Activated CD8-positive, alpha-beta memory T cell treated with anti-CD3 and anti-CD28 coated beads for 4 hours (primary cell): ENCODE measurements around the gene CALCOCO2.
"Not testable (repeated sequence)": the region's sequence is repeated elsewhere in the genome, so short reads cannot be mapped to it uniquely, and the experiment has no call there.

Experiments
- DNase-seq, 2 donors: peaks; one replicate each; pipeline ENCODE4 v3.0.0-alpha.2; 2020; ENCODE audit warnings: low read depth in 2 of 2

The CALCOCO2 gene

DNA sequence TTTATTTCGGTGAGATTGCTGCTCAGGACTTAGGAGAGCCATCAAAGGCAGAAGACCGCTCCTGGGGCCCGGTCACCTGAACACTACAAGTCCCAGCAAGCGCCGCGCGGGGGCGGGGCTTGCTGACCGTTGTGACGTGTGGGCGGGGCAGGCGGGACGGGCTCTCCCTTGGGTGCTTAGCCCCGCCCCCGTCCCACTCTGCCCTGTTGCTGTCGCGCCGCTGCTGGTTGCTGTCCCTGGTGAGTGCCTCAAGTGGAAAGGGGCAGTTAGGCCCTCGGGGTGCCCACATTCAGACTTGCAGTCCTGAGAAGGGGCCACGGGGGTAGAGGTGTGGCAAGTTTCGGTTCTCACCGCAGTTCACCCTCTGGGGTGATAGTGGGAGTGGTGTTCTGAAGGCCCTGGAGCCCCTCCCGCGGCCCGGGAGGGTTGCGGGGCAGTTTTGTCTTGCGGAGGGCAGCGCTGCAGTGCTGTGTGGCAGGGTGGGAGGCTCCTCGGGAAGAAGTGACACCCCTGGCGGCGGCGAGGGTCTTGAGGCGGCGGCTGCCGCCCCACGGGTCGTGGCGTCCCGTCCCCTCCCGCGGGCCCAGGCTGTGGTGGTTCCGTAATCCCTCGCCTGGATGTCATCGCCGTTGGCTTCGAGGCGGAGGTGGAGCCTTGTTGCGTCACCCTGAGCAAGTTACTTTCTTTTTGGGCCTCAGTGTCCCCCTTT lies at the start of gene CALCOCO2:
TSS of gene CALCOCO2 (plus strand) at position 196 of the 709 bp plus-strand sequence. CDS start 10,673 bp downstream, outside the sequence.
- DNase-seq, result peak; percentile 73 to 77

DNA sequence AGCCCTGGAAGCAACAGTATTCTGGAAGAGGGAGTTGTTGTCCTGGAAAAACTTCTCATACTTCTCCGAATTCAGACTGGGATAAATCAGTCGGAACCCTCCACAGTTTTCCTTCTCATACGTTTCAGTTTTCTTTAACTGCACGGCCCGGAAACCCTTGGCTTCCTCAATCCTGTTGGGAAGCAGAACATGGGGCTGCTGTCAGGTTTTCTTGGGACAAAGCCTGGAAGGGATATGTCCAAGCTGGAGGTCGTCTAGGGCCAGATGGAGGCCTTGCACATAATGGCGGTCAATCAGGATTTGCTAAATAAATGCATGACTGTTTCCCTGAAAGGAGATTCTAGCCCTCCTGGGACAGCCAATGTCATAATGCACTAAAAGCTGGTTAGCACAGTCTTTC lies 43.0 kb upstream of the CALCOCO2 start:
- DNase-seq, result no peak

DNA sequence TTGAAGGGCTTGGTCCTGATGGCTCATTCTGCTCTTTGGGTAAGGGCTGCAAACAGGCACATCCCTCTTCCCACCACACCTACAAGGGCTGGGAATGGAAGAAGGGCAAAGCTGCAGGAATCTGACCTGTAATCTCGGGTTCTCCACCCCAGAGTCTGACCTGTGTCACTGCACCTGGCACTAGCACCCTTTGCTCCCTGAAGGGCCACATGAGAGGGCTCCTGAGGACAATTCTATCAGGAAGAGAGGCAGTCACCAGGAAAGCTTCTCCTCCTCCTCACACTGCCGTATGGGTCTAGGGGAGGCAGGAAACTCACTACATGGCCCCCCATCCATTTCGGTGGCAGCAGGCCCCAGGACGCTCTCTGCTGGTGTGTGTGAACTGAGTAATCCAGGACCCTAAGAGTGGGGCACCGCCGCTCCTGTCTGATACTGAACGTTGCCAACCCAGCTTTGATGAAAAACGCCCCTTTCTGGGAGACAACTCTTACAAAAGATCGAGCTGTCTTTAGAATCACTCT lies 40.2 kb upstream of the CALCOCO2 start:
- no peak for DNase-seq

- no peak for DNase-seq
Measured at GRCh38 chr17:48791128-48792032, 39.5 kb upstream of the CALCOCO2 start.

DNA sequence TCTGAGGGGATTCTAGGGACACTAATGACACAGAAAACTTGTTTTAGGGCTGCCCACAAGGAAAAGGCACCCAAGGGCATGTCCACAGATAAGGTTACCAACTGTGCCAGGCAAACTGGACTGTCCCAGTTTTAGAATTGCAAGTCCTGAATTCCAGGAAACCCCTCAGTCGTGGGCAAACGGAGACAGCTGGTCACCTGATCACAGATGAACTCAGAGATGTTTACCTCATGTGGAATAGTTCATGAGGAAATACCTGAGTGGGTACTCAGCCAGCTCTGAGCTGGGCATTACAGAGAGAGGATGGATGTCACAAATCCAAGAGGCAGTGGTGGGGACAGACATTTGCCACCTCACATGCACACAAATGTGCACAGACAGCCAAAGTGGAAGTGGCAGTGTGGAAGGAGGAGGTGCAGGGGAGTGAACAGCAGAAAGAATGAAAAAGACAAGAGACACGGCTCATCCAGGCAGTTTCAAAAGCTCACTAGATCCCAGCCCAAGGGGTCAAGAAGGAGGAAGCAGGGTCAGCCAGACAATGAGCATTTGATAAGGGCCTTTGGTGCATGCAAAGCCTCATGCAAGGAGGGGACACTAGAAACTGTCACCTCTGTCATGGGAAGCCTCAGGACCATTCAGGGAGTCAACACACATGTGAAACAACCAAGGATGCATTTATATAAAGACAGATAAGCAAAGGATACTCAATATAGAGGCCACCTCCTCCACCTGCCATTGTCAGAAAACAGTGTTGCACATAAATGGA lies 38.6 kb upstream of the CALCOCO2 start:
- DNase-seq, result no peak

- DNase-seq, result no peak
Measured at GRCh38 chr17:48795444-48796162, 35.2 kb upstream of the CALCOCO2 start.

DNA sequence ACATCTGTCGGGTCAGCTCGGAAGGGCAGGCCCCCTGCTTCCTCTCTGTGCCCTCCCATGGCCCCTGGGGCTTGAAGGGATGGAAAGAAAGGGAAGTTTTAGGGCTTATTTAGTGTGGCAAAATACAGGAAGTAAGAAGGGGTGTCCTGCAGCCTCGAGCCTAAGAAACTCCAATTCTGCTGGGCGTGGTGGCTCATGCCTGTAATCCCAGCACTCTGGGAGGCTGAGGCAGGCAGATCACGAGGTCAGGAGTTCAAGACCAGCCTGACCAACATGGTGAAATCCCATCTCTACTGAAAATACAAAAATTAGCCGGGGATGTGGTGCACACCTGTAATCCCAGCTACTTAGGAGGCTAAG lies 34.7 kb upstream of the CALCOCO2 start:
- not testable (repeated sequence) for DNase-seq

- DNase-seq, result no peak
Measured at GRCh38 chr17:48799069-48799723, 31.6 kb upstream of the CALCOCO2 start.

- no peak for DNase-seq
Measured at GRCh38 chr17:48800626-48801217, 30.1 kb upstream of the CALCOCO2 start.

DNA sequence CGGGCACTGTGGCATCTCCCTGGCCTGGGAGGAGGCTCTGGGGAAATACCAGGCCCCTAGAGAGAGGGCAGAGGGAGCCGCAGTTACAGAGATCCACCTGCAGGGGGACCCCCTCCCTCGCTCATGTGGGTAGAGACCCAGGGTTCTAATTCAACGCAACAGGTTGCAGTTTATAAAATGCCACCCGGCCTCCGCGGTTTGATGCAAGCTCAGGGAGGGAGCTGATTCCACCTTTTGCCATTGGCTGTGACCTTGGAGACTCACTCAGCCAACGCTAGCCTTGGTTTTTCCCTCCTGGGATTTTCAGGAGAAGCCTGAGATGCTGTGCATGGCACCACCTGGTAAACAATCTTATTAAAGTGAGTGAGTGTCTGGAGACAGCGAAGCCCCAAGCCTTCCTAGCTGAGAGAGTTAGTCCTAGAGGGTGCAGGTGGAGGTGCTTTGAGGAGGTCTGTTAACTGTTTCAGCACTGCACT lies 25.9 kb upstream of the CALCOCO2 start:
- DNase-seq, result peak; percentile 27 to 48

DNA sequence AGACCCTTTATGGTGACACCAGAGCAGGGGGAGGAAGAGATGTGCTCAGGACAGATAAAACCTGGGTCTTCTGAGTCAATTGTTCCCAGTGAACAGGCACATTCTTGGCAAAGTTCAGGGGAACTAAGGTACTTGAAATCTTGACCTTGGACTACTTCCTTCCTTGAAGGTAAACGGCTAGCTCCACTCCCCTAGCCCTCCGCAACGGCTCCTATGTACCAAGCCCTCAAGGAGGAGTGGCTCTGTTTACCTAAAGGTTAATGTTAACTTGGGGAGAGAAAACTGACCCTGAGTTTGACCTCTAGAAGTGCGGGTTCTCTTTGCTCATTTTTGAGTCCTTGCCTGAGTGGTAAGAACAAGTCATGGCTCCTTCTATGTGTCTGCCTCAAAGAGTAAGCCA lies 21.7 kb upstream of the CALCOCO2 start:
- DNase-seq, result no peak

DNA sequence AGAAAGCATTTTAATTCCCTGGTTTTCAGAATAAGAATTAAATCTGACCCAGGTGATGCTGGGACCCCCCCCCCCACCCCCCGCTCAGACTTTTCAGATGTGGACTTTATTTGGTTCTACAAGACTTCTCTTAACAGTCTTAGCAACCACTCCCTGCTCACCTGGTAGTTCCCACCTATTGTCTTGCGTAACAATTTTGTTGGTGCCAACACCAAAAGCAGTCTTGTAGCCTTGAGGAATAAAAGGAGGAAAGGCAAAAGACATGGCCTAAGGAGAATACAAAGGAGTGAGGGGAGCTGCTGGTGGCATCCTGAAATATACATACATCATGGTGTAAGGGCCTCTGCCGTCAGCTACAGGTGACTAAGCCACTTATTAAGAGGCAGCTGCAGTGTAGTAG lies 18.8 kb upstream of the CALCOCO2 start:
- no peak for DNase-seq

DNA sequence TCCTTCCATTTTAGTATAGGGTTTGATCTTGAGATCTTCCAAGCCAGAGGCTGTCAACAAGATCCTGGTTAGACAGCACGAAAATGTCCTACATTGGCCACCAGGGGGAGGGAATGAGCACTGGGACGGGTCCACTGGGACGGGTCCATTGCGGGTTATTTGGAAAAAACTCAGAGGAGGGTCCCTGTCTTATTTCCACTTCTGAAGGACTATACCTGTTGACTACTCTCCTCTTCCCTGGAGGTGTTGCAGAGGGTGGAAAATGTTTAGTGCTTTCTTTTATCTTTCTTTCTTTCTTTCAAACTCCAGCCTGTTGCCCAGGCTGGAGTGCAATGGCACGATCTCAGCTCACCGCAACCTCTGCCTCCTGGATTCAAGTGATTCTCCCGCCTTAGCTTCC lies 16.3 kb upstream of the CALCOCO2 start:
- peak in 1 of 2 donors; percentile 34 for DNase-seq

DNA sequence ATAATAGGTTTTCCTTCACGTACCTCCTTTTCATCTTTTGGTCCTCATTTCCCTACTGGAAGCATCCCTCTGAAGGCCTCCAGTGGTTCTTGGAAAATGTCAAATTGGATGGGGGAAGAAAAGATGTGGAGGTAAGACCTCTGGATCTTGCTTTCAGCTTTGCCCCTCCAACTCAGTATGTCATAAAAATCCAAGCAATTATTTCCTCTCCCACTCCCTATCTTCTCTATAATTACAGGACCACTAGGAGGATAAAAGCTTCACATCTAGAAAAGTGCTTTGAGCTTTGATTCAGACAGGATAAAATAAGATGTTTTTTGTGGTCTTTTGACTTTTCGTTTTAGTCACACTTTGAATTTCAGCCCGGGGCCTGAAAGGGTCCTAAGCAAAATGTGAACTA lies 15.5 kb upstream of the CALCOCO2 start:
- no peak for DNase-seq

GRCh38 chr17:48816438-48816773 lies 14.4 kb upstream of the CALCOCO2 start:
- DNase-seq, result no peak

GRCh38 chr17:48816774-48817590 lies 13.9 kb upstream of the CALCOCO2 start, which contains the start of gene TTLL6:
TTLL6 (minus strand) TSS chr17:48817229; CDS start chr17:48817072, 157 bp downstream.
- DNase-seq, result peak; percentile 46 to 47

- no peak for DNase-seq
Measured at GRCh38 chr17:48818361-48818841, 12.4 kb upstream of the CALCOCO2 start.

DNA sequence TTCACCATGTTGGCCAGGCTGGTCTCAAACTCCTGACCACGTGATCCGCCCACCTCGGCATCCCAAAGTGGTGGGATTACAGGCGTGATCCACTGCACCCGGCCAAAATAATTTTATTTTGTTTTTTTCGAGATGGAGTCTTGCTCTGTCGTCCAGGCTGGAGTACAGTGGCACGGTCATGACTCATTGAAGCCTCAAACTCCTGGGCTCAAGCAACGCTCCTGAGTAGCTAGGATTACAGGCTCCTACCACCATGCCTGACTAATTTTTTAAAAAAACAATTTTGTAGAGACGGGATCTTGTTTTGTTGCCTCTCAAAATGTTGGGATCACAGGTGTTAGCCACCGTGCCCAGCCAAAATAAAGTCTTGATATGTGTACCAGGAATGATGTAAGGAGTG lies 11.4 kb upstream of the CALCOCO2 start:
- no peak for DNase-seq

GRCh38 chr17:48820936-48821335 lies 9.9 kb upstream of the CALCOCO2 start:
- DNase-seq, result not testable (repeated sequence)
